HepG2 (cell line): ENCODE data around the gene AFF4. TPM values are rescaled to one million over a fixed set of nuclear protein-coding genes. Genes with fewer than 3 reads are reported as not detected.

Experiments used
- GLI4 ChIP-seq: sonication (generic); formaldehyde crosslinking; IDR thresholded peaks from 2 replicates; pipeline ENCODE4 v1.5.1; 2020; ENCODE audit warnings: missing genetic modification reagents, mild to moderate bottlenecking, moderate library complexity, borderline replicate concordance
- HDAC6 ChIP-seq: fragments of 200-600 bp; sonication (generic); IDR thresholded peaks from 2 replicates; pipeline ENCODE4 v1.7.0; 2017; ENCODE audit warnings: mild to moderate bottlenecking, antibody characterized with exemption, low read length, low read depth
- HINFP ChIP-seq: sonication (generic); formaldehyde crosslinking; IDR thresholded peaks from 2 replicates; pipeline ENCODE4 v1.4.0; 2020; ENCODE audit warnings: low read depth, mild to moderate bottlenecking, missing genetic modification reagents
- KMT2B ChIP-seq: IDR thresholded peaks from 2 replicates; pipeline ENCODE4 v1.6.1; 2016; ENCODE audit warnings: missing genetic modification reagents, missing compliant biosample characterization
- MAFK ChIP-seq, 2 experiments: IDR thresholded peaks in 1 of 2; conservative IDR thresholded peaks in 1 of 2; 2 replicates each; pipeline ENCODE4 v1.6.1; 2011; ENCODE audit warnings: improper control_type of control experiment in 2 of 2, low read length in 2 of 2
- ONECUT2 ChIP-seq: sonication (generic); formaldehyde crosslinking; IDR thresholded peaks from 2 replicates; pipeline ENCODE4 v1.4.0; 2020; ENCODE audit warnings: missing genetic modification reagents
- RBFOX2 ChIP-seq: fragments of 200-400 bp; formaldehyde crosslinking; IDR thresholded peaks from 2 replicates; pipeline ENCODE4 v1.6.1; 2017; ENCODE audit warnings: low read depth, mild to moderate bottlenecking, low read length
- SRSF9 ChIP-seq: fragments of 200-400 bp; formaldehyde crosslinking; IDR thresholded peaks from 2 replicates; pipeline ENCODE4 v1.6.1; 2018; ENCODE audit warnings: borderline replicate concordance, mild to moderate bottlenecking, low read depth, low read length; ENCODE audit not compliant: insufficient read depth, poor library complexity, severe bottlenecking
- SYNCRIP ChIP-seq: fragments of 200-400 bp; formaldehyde crosslinking; IDR thresholded peaks from 2 replicates; pipeline ENCODE4 v1.6.1; 2018; ENCODE audit warnings: mild to moderate bottlenecking, low read depth, low read length; ENCODE audit not compliant: insufficient read depth
- U2AF1 ChIP-seq: fragments of 200-400 bp; formaldehyde crosslinking; optimal IDR thresholded peaks from 2 replicates; pipeline ENCODE3; 2017; ENCODE audit warnings: mild to moderate bottlenecking, low read depth, low read length
- ZNF572 ChIP-seq: sonication (generic); formaldehyde crosslinking; IDR thresholded peaks from 2 replicates; pipeline ENCODE4 v1.5.1; 2020; ENCODE audit warnings: mild to moderate bottlenecking, missing genetic modification reagents
- ZNF761 ChIP-seq: sonication (generic); formaldehyde crosslinking; conservative IDR thresholded peaks from 2 replicates; pipeline ENCODE4 v1.4.0; 2020; ENCODE audit warnings: mild to moderate bottlenecking, missing genetic modification reagents
- polyA plus RNA-seq, 8 experiments: library from polyadenylated mRNA; depleted of rRNA in 3 of 8; stranded (reverse) in 7 of 8; unstranded in 1 of 8; fragments of >200 nt; fragmentation: Illumina TruSeq in 4 of 8; extraction: Trizol in 4 of 8; gene quantifications; 2 replicates each; pipeline versions ENCODE4 v1.2.1 to v1.2.3, GENCODE V29; 2011 to 2016; ENCODE audit warnings: low read depth in 4 of 8, missing spikeins in 1 of 8, mixed read lengths in 1 of 8; ENCODE audit not compliant: insufficient read depth in 1 of 8
- total RNA-seq, 5 experiments: library from RNA; depleted of rRNA; stranded (reverse); fragments of >200 nt; fragmentation: Illumina TruSeq; extraction: Trizol; gene quantifications; 2 replicates each; pipeline ENCODE4 v1.2.3, GENCODE V29; 2016; ENCODE audit warnings: low read depth in 1 of 5
- TF ChIP-seq, protein P1 (sequence below): sonication (generic); formaldehyde crosslinking; IDR thresholded peaks from 2 replicates; pipeline ENCODE4 v1.5.1; 2020; ENCODE audit warnings: missing genetic modification reagents, mild to moderate bottlenecking, borderline replicate concordance
- TF ChIP-seq, protein P2 (sequence below): sonication (generic); formaldehyde crosslinking; IDR thresholded peaks from 2 replicates; pipeline ENCODE4 v1.5.0; 2020; ENCODE audit warnings: mild to moderate bottlenecking, low read depth, missing genetic modification reagents, borderline replicate concordance
- TF ChIP-seq, protein P3 (sequence below): sonication (generic); formaldehyde crosslinking; IDR thresholded peaks from 2 replicates; pipeline ENCODE4 v1.8.1; 2022; ENCODE audit warnings: low read depth, mild to moderate bottlenecking, missing genetic modification reagents
- TF ChIP-seq, protein P4 (sequence below), 2 experiments: fragments of 450-650 bp in 1 of 2; sonication (generic) in 1 of 2; formaldehyde crosslinking; IDR thresholded peaks; 2 replicates each; pipeline versions ENCODE4 v1.5.0 to v1.8.0; 2020 to 2022; ENCODE audit warnings: mild to moderate bottlenecking in 1 of 2, missing genetic modification reagents in 1 of 2
- TF ChIP-seq, protein P5 (sequence below): sonication (generic); formaldehyde crosslinking; IDR thresholded peaks from 2 replicates; pipeline ENCODE4 v1.9.0; 2021; ENCODE audit warnings: missing genetic modification reagents, borderline replicate concordance

The AFF4 gene
- total and polyA plus RNA-seq, 2 of the 13 experiments (the other 11 are each of a cell fraction or from before 2014, with no cell fraction given): 22.1 to 25.5 TPM

DNA sequence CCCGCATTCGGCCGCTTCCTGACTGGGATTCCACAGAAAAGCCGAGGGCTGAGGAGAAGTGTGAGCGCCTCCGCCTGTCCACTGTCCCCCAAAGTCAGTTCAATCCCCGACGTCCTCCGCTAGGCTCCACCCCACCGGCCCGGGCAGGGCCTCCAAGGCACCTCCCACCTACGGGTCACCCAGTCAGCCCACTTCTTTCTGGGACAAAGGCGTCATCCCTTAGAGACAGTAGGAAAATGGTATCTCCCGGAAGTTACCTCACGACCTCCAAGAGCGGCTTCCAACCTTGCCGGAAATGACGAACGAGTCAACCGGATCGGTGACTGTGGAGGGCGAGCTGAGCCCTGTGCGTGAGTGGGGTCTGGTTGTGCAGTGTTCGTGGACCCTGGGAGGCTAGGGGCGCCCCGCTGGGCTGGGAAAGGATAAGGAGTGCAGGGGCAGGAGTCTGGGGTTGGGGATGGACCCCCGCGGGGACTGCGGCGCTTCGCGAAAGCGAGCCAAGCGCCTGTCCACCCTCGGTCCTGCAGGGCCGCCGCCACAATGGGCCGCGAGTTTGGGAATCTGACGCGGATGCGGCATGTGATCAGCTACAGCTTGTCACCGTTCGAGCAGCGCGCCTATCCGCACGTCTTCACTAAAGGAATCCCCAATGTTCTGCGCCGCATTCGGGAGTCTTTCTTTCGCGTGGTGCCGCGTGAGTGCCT is 96.9 kb downstream of the AFF4 start, which contains the start of the genes GDF9 and UQCRQ (continued):
- TF ChIP-seq ONECUT2 (CRISPR knock-in tag): no peak
- TF ChIP-seq, protein P1, sequence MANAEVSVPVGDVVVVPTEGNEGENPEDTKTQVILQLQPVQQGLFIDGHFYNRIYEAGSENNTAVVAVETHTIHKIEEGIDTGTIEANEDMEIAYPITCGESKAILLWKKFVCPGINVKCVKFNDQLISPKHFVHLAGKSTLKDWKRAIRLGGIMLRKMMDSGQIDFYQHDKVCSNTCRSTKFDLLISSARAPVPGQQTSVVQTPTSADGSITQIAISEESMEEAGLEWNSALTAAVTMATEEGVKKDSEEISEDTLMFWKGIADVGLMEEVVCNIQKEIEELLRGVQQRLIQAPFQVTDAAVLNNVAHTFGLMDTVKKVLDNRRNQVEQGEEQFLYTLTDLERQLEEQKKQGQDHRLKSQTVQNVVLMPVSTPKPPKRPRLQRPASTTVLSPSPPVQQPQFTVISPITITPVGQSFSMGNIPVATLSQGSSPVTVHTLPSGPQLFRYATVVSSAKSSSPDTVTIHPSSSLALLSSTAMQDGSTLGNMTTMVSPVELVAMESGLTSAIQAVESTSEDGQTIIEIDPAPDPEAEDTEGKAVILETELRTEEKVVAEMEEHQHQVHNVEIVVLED (CRISPR knock-in tag): peak; percentile 84
- TF ChIP-seq SYNCRIP: no peak
- TF ChIP-seq SRSF9: no peak
- TF ChIP-seq, protein P2, sequence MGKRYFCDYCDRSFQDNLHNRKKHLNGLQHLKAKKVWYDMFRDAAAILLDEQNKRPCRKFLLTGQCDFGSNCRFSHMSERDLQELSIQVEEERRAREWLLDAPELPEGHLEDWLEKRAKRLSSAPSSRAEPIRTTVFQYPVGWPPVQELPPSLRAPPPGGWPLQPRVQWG: no peak
- TF ChIP-seq RBFOX2: peak; percentile 92
- 0 out of 2 replicates have a peak, but pooled peaks have one; percentile 62 for TF ChIP-seq GLI4
- TF ChIP-seq KMT2B (CRISPR knock-in tag): peak; percentile 86
- TF ChIP-seq ZNF761 (CRISPR knock-in tag): 0 out of 2 replicates have a peak, but pooled peaks have one; percentile 57
- TF ChIP-seq HDAC6: no peak
- TF ChIP-seq, protein P3, sequence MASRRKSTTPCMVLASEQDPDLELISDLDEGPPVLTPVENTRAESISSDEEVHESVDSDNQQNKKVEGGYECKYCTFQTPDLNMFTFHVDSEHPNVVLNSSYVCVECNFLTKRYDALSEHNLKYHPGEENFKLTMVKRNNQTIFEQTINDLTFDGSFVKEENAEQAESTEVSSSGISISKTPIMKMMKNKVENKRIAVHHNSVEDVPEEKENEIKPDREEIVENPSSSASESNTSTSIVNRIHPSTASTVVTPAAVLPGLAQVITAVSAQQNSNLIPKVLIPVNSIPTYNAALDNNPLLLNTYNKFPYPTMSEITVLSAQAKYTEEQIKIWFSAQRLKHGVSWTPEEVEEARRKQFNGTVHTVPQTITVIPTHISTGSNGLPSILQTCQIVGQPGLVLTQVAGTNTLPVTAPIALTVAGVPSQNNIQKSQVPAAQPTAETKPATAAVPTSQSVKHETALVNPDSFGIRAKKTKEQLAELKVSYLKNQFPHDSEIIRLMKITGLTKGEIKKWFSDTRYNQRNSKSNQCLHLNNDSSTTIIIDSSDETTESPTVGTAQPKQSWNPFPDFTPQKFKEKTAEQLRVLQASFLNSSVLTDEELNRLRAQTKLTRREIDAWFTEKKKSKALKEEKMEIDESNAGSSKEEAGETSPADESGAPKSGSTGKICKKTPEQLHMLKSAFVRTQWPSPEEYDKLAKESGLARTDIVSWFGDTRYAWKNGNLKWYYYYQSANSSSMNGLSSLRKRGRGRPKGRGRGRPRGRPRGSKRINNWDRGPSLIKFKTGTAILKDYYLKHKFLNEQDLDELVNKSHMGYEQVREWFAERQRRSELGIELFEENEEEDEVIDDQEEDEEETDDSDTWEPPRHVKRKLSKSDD (CRISPR knock-in tag): peak; percentile 97
- TF ChIP-seq ZNF572: no peak
- TF ChIP-seq U2AF1: no peak
- TF ChIP-seq, protein P4, sequence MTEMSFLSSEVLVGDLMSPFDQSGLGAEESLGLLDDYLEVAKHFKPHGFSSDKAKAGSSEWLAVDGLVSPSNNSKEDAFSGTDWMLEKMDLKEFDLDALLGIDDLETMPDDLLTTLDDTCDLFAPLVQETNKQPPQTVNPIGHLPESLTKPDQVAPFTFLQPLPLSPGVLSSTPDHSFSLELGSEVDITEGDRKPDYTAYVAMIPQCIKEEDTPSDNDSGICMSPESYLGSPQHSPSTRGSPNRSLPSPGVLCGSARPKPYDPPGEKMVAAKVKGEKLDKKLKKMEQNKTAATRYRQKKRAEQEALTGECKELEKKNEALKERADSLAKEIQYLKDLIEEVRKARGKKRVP (CRISPR knock-in tag; IDR thresholded peaks at IDR 0.05): peak in 1 of 2 experiments; percentile 62; a peak in 1 of 4 replicates
- TF ChIP-seq, protein P5, sequence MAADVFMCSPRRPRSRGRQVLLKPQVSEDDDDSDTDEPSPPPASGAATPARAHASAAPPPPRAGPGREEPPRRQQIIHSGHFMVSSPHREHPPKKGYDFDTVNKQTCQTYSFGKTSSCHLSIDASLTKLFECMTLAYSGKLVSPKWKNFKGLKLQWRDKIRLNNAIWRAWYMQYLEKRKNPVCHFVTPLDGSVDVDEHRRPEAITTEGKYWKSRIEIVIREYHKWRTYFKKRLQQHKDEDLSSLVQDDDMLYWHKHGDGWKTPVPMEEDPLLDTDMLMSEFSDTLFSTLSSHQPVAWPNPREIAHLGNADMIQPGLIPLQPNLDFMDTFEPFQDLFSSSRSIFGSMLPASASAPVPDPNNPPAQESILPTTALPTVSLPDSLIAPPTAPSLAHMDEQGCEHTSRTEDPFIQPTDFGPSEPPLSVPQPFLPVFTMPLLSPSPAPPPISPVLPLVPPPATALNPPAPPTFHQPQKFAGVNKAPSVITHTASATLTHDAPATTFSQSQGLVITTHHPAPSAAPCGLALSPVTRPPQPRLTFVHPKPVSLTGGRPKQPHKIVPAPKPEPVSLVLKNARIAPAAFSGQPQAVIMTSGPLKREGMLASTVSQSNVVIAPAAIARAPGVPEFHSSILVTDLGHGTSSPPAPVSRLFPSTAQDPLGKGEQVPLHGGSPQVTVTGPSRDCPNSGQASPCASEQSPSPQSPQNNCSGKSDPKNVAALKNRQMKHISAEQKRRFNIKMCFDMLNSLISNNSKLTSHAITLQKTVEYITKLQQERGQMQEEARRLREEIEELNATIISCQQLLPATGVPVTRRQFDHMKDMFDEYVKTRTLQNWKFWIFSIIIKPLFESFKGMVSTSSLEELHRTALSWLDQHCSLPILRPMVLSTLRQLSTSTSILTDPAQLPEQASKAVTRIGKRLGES (CRISPR knock-in tag): no peak
- TF ChIP-seq MAFK (conservative IDR thresholded peaks at IDR 0.05 in 1 of 2, IDR thresholded peaks at IDR 0.05 in 1 of 2; ENCODE audit: low read length in 2 of 2): no peak
- no peak for TF ChIP-seq HINFP (CRISPR knock-in tag)
